GM11168 (cell line): ENCODE measurements around the gene STXBP3.
"Not testable (repeated sequence)": the region's sequence is repeated elsewhere in the genome, so short reads cannot be mapped to it uniquely, and the experiment has no call there.

Experiments
- in situ Hi-C: fragments of 300-500 bp; cut with MboI; formaldehyde crosslinking; loops from one replicate; pipeline ENCODE4 v1.12.0; 2022; ENCODE audit warnings: low sequenced_read_pairs; ENCODE audit not compliant: unreplicated experiment

The STXBP3 gene

DNA sequence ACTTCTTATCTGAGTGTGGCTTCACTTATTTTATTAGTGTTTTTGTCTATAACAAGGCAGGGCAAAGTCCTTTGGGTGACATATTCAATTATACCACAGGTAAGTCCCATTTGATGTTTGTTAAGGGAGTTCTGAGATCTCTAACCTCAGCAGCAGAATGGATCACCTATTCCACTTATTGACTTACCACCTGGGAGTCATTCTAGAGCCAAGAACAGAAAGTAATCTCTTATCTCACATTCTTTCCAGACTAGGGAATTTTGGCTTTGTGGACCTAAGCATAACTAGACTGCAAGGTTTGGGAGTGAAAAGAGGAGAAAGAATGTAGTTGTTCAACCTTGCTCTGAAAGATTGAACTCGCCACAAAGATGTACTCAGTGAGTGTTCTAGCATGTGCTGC, 20.6 kb upstream of the STXBP3 start:
- in situ Hi-C loops: no loop called here

DNA sequence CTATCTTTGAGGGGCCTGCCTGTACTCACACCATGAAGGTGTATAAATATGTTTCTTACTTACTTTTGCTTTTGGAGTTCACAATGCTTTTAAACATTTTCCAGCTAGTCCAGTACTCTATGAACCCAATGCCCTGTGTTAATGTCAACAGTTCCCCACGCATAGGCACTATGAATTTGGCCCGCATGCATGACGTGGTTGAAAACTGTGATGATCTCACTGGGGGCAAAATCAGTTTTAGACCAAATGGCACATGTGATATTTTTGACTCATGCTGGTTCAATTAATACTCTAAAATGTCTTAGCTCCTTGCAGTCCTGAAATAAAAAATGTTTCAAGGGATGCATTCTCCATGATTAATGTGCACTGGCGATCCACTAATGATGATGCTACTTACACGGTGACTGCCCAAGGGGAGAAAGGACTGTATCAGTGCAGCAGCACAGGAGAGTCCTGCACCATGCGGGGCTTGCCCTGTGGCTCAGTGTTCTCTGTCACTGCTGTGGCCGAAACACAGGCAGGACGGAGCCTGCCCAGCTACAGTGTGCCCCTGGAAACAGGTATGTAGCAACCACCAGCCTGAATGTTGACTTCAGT, 18.0 kb upstream of the STXBP3 start:
- in situ Hi-C loops: no loop called here

DNA sequence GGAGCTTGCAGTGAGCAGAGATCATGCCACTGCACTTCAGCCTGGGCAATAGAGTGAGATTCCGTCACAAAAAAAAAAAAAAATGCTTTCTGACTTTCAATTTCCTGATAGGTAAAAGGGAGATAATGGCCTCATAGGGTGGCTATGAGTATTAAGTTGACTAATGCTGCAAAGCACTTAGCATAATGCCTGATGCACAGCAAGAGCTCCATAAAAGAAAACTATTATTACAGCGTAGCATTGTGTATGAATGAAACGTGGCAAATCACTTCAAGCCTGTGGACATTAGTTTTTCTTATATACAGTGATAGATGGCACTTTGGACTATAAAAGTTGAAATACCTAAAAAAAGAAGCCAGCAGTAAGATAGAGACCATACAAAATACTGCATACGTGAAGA, 17.0 kb upstream of the STXBP3 start:
- in situ Hi-C loops: no loop called here

DNA sequence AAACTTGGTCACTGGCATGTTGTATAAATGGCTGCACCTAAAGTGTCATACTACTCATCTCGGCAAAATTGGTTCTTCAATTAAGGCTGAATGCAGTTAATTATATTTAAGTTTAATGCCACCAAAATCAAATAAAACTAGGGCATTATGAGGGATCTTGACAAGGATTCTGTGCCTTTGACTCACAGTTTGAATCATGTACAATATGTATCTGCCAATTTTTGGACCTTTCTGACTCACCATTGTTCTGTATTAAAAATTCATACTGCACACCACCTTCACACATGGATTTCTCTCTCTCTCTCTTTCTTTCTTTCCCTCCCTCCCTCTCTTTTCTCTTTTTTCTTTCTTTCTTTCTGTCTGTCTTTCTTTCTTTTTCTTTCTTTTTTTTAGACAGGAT, 14.1 kb upstream of the STXBP3 start:
- in situ Hi-C loops: no loop called here

DNA sequence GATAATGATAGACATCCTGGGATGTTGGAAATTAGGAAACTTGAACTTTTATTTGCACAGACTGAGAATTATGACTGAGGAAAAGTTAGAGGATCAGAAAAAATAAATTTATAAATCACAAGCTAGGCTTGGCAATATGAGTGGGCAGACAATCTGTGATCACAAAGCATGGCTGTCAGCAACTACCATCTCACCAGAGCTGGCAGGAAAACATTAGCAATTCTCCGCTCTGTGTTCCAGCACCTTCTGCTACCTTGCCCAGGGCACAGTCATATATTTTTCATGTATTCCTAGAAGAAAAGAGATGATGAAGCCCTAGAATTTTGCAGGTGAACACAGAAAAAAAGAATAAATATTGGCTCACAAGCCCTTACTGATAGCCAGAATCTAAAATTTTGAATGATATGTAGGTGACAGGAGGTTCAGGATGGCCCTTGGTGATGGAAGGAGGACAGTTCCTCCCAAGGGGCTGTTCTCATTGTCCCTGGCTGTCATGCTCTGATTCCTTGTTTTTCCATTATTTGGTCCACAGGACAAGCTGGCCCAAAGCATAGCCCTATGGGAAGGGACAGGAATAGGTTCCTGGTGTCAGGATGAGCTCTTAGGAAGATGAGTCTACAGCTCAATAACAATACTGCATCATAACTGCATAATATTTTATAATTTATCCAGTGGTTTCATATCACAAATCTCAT, 12.2 kb upstream of the STXBP3 start:
- in situ Hi-C loops: no loop called here

DNA sequence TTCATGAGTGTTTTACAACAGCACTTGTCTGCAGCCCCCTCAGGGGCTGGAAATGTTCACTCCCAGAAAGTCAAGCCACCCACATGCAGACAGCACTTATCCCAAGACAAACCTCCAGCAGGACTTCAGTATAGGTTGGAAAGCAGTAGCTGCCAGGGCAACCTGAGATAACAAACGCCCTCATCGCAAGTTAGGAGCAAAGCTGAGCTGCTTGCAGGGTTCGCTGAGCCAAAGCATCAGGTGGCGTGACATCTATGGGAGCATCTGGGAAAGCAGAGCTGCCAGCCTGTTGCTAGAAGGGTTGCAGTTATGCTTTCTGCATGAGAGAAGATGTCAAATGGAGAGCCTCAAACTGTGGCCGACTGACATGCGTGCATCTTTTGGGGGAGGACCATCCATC, 4.2 kb upstream of the STXBP3 start:
- in situ Hi-C loops: no loop called here

DNA sequence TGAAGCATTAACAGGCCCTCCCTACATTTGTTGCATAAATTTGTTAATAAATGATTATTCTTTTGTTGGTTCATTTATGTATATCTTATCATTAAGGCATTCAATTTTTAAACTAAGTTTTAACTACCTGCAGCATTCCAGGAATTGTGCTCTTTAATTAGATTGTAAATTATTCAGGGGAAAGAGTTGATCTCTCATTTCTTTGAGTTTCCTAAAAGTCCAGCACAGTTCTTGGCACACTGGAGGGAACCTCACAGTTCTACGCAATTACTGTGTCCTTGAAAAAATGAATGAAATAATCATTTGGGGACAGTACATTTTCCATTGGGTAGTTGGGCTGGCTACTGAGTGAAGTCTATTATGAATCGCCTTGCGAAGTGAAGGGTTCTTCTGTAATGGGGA, 493 bp upstream of the STXBP3 start:
- in situ Hi-C loops: no loop called here

DNA sequence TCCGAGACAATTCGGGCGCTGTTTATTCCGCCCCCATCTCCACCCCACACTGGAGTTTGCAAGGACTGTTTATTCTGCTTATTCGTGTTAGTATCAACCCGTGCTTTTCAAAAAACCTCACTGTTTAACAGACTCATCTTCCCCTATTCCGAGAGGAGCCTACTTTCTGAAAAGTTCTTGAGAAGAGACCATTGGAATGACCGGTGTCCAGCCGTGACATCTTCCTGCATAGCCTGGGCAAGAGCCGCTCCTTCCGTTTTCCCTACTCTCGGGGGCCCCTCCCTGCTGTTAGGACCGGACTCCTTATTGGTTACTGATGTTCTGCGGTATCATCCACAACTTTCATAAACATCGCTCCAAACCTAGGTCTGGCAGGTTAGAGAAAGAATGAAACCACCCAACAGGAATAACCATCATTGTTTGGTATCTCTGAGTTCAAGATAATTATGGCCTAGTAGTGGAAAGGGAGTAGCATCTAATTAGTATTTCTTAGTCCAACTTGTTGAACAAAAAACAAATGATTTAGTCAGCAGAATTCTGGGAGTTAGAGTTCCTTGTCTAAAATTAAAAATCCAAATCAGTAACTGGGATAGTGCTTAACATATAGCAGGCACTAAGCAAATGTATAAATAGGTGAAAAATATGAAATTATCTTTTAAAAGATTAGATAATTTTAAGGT, 837 bp downstream of the STXBP3 start:
- in situ Hi-C loops: no loop called here

DNA sequence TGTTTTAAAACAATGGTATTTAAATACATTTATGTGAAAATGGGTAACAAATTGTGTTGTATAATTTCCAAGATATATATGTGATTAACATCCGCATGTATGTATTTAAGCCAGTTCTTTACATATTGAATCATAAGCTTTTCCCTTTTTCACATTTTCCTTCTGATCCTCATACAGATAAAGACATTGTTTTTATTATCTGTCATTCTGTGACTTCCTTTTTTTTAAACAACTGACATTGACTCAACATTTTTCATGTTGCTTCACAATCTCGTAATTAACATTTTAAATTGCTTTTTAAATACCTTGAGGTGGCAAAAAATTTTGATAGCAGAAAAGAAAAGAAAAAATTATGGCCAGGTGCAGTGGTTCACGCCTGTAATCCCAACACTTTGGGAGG, 1.4 kb downstream of the STXBP3 start:
- in situ Hi-C loops: no loop called here

DNA sequence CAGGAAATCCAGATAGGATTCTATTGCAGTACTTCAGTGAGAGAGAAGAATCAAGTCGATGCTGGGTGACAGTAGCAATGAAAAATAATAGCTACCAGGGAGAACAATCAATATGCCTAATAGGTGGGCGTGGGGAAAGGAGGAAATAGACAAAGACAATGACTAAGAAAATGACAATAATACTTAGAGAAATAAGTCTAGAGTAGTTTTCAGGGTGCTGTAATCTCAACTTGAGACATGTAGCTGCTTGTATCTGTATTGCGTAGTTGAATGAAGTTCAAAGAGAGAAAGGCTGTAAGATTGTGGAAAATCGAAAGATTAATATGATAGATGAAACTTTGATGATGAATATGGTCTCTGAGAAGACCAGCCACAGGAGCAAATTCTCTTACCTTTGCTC, 2.6 kb downstream of the STXBP3 start:
- in situ Hi-C loops: no loop called here

DNA sequence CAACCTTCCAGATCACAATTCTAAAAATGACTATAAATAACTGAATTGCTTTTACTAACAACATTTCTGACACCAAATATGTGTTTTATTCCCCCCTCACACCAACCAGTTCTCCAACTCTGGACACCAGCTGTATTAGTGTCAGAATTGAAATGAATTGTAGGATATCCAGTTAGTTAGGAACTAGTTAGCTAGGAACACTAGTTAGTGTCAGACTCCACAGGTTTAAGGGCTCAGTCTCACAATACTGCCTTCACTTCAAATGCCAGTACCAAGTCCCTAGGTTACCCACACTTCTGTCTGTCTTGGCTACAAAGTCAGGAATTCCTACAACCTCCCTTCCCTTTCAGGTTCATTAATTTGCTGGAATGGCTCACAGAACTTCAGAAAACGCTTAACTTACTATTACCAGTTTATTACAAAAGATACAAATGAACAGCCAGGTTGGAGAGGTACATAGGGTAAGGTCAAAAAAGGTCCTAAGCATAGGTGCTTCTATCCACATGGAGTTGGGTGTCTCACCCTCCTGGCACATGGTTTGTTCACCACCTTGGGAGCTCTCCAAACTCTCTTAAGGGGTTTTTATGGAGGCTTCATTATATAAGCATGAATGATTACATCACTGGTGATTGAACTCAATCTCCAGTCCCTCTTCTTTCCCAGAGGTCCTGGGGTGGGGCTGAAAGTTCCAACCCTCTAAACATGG, 4.2 kb downstream of the STXBP3 start:
- in situ Hi-C loops: no loop called here

DNA sequence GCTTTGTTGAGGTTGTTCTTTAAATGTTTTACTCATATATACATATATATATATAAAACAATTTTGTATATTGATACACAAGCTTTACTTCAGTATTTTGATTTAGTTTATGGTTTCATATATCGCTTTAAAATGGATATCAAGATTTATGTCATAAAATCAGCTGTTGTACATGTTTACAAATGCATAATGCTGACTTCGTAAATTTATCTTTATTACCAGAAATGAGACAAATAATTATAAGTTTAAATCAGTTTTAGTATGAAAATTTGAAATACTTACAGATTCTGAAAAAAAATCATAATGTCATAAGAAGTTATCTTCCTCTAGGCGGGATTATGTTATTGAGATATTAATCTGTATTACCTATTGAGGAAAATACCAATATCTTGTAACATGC, 6.9 kb downstream of the STXBP3 start:
- in situ Hi-C loops: no loop called here

DNA sequence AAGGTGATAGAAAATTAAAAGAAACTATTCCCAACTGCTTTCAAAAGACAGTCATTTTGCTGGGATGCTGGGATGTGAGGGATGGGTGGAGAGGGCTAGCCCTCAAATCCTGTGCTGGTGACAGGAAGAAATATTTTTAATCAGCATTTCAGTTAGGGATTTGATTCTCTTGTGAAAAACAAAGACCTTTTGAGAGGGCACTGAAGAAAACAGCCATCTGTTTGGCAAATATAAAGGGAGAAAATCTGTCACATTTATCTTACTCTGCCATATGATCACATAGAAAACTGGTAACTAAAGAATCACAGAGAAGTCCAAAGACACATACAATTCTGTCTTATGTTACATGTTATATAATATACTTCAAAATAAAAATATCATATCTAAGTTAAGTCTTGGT, 12.3 kb downstream of the STXBP3 start:
- in situ Hi-C loops: no loop called here

DNA sequence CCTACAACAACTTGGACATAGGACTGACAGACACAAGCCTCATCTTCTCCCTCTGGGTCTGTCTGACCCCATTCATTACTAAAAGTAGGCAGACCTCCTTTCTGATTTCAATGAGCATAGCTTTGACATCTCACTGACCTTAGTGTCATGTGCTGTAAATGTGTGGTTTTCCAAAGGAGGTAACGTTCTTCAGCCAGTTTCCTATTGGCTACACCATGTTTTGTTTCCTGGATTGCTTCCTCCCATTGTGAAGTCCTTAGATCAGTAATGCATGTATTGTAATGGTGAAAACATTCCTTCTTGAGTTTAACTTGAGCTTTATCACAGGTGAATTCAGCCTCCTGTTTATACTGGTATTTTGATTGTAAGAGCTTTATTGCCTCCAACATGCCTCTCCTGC, 20.6 kb downstream of the STXBP3 start:
- in situ Hi-C loops: no loop called here

DNA sequence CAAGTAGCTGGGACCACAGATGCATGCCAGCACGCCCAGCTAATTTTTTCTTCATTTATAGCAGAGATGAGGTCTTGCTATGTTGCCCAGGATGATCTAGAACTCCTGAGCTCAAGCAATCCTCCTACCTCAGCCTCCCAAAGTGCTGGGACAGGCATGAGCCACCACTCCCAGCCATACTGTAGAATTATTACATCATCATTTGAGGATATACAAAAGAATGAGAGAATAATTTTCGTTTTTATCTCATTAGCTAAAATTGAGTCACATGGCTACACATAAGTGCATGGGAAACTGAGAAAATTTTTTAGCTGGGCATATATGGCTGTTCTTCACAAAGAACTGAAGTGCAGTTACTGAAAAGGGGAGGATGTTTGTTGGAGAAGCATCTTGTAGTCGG, 21.2 kb downstream of the STXBP3 start:
- in situ Hi-C loops: no loop called here

DNA sequence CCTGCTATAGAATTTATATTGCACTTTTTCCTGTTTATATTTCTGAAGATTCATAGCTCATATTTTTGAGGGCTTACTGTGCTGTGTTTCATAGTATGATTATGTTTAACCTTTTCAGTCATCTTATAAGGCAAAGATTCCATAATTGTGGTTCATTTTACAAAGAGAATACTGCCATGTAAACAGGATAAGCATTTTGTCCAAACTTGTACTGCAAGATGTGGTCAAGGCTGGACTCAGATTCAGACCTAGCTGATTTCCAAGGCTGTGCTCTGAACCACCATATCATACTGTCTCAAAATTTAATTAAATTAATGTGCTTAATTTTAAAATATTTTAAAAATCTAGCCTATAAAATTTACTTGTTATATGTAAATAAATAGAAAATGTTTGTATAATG, 31.4 kb downstream of the STXBP3 start:
- in situ Hi-C loops: no loop called here

DNA sequence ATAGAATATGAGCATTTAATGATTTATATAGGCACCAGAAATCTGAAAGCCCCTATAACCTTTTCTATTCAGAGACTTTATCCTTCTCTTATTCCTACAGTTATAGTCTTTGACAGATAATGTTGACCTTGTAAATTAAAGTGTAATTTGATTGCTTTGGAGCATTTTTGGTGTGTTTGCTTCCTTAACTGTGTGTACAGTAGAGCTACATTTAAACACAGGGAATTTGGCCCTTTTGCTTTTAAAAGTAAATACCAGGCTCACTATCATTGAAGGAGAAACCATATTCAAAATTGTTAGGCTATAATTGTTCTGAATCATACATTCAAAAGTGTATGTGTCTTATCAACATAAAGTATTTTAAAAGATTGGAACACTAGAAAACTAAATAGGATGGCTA, 33.0 kb downstream of the STXBP3 start:
- in situ Hi-C loops: no loop called here

DNA sequence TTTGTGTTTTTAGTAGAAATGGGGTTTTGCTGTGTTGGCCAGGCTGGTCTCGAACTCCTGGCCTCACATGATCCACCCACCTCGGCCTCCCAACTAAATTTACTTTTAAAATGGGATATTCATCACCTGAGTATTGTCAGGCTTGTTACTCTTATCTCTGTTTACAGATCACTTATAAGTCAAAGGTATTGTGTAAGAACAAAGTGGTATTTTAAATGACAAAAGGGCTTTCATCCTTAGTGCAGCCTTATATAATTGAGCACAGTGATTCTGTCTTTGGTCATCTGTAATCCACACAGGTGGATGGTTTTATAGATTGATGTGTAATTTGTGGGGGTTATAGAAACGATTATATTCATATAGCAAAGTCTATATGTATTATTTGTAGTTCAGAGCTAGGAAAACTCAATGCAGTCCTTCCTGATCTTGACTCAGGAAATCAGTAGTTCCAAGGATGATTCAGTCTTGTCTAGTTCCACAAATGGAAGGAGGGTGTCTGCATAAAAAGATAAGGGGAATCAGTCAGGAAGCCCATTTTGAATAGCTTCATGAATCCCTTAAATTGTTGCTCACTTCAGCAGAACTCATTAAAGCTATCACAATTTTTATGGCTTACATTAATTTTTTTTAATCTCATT, 34.6 kb downstream of the STXBP3 start:
- in situ Hi-C loops: no loop called here

DNA sequence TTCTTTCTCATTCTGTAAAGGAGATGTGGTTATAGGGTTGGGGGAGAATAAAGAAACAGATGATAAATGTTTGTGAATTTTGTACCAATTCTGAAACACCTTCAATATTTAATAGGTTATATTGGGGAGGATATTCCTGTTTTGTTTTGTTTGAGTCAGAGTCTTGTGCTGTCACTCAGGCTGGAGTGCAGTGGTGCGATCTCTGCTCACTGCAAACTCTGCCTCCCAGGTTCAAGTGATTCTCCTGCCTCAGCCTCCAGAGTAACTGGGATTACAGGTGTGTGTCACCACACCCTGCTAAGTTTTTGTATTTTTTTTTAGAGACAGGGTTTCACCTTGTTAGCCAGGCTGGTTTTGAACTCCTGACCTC, 35.1 kb downstream of the STXBP3 start:
- in situ Hi-C loops: not testable (repeated sequence)

DNA sequence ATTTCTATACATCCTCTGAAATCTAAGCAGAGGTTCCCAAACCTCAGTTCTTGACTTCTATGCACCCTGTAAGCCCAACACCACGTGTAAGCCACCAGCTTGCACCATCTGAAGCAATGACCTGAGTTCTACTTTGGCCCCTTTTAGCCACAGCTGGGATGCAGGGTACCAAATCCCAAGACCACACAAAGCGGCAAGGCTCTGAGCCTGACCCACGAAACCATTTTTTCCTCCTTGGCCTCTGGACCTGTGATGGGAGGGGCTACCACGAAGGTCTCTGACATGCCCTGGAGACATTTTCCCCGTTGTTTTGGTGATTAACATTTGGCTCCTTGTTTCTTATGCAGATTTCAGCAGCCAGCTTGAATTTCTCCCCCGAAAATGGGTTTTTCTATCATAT, 38.8 kb downstream of the STXBP3 start:
- in situ Hi-C loops: no loop called here

DNA sequence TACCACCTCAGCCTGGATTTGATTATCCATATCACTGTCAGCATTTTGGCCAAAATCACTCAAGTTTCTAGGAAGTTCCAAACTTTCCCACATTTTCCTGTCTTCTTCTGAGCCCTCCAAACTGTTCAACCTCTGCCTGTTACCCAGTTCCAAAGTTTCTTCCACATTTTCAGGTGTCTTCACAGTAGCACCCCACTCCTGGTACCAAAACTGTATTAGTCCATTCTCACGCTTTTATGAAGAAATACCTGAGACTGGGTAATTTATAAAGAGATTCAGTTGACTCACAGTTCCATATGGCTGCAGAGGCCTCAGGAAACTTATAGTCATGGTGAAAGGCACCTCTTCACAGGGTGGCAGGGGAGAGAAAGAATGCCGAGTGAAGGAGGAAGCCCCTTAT, 39.4 kb downstream of the STXBP3 start:
- in situ Hi-C loops: no loop called here
